SJSA1 (cell line): ENCODE measurements around the gene ETV1. TPM values are rescaled to one million over a fixed set of nuclear protein-coding genes. Genes with fewer than 3 reads are reported as not detected.
A peak's percentile ranks its signal among the peaks of the same experiment; 100 is the strongest.

Source experiments
- DNase-seq, 2 experiments: peaks; one replicate each; pipeline ENCODE4 v3.0.0-alpha.2; 2015 to 2020; ENCODE audit warnings: low spot score in 2 of 2, low read depth in 1 of 2
- H3K27ac ChIP-seq: fragments of 250-450 bp; sonication (Bioruptor Pico); 2 replicates; pipeline ENCODE4 v1.5.1; 2020; ENCODE audit warnings: mild to moderate bottlenecking, moderate library complexity
- H3K27me3 ChIP-seq: fragments of 250-450 bp; sonication (Bioruptor Pico); replicated peaks from 2 replicates; pipeline ENCODE4 v1.5.1; 2020; ENCODE audit warnings: mild to moderate bottlenecking, moderate library complexity
- H3K36me3 ChIP-seq: fragments of 250-450 bp; sonication (Bioruptor Pico); 2 replicates; pipeline ENCODE4 v1.5.1; 2020; ENCODE audit warnings: mild to moderate bottlenecking
- H3K4me1 ChIP-seq: fragments of 250-450 bp; sonication (Bioruptor Pico); replicated peaks from 2 replicates; pipeline ENCODE4 v1.6.1; 2021; ENCODE audit warnings: mild to moderate bottlenecking
- H3K4me3 ChIP-seq: fragments of 250-450 bp; sonication (Bioruptor Pico); 2 replicates; pipeline ENCODE4 v1.5.1; 2020; ENCODE audit warnings: mild to moderate bottlenecking
- H3K9me3 ChIP-seq: fragments of 250-450 bp; sonication (Bioruptor Pico); replicated peaks from 2 replicates; pipeline ENCODE4 v1.5.1; 2020; ENCODE audit warnings: mild to moderate bottlenecking
- total RNA-seq: library from RNA; depleted of rRNA; stranded (reverse); fragments of >200 nt; shearing (Covaris generic); gene quantifications from 2 replicates; pipeline ENCODE4 v1.2.3, GENCODE V29; 2014

Gene ETV1
- total RNA-seq, 1 experiment from 2014 or later: 4.7 TPM

DNA sequence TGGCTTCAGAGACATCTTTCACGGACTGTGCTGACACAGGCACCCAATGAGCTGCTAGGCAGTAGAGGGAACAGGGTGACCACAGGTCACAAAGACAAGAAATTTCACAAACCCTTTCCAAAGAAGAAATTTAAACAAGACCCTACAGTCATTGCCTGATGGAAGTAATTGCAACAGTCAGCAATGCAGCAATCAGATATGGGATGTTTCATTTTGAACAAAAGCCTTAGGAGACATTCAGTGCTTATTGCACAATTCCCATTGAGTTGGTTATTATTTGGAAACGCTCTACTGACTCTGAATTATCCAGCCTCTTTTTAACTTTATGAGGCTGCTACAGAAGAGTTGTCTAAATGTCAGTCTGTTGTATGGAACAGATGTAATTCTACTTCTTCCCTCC, 85.5 kb downstream of the ETV1 start:
- Histone ChIP-seq H3K4me1 (no peaks in the 10 kb centered on the region), H3K27ac (no peak overlapping the region), H3K4me3 (no peak overlapping the region), H3K36me3 (no peaks in the 10 kb centered on the region), H3K9me3 (no peaks in the 10 kb centered on the region), H3K27me3 (no peaks in the 10 kb centered on the region)
- no peak for DNase-seq

DNA sequence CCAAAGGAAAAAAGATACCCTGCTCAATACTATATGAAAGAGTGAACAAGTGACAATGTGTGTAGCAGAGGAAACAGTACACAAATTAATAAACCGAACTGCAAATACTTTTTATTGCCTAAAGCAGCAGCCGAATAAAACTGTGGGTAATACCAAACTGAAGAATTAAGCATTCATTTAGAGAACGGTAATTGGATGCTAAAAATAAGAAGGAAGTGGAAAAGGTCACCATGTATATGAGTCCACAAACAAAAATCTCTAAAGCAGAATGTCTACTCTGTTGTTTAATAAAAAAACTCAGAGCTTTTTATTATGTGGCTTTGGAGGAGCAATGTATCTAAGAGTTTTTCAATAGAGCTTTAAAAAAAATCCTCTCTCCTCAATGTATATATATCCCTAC, 87.9 kb downstream of the ETV1 start:
- no peak for DNase-seq

DNA sequence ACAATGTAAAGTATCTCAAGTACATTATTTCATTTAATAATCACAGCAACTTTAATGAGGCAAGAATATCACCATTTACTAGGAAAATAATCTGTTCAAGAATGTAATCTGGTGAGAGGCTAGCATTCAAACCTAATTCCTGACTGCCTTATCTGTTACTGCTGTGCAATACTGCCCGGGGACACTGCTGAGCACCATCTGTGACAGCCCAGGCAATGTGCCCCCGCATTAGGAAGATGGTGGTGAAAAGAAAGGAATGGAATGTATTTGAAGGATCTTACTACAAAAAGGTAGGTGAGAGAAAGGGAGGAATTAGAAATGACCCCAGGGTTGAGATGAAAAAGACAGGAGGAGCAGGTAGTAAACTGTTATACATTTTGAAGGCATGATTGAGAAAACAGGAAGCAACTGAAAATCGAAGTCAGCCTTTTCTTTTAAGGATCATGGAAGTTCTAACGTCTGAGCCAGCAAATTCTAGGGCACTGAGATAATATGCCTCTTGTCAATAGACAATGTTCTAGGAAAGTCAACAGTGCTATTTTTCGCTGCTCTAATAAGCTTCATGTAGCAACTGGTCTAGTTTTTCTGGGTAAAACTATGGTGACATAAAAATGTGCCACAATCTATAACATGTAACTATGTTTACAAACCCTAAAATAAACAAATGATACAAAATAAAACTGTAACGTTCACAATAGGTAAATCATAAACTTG, 90.4 kb downstream of the ETV1 start:
- H3K36me3 ChIP-seq: no peaks in the 10 kb centered on the region
- no peaks in the 10 kb centered on the region for H3K4me1 ChIP-seq
- no peaks in the 10 kb centered on the region for H3K9me3 ChIP-seq
- DNase-seq: no peak
- no peaks in the 10 kb centered on the region for H3K27me3 ChIP-seq
- H3K4me3 ChIP-seq: no peak overlapping the region
- H3K27ac ChIP-seq: no peak overlapping the region

More for the DNA sequence above, 87.9 kb downstream of the ETV1 start:
- H3K36me3 ChIP-seq: no peaks in the 10 kb centered on the region
- H3K4me3 ChIP-seq: no peak overlapping the region
- H3K4me1 ChIP-seq: no peaks in the 10 kb centered on the region
- no peaks in the 10 kb centered on the region for H3K27me3 ChIP-seq
- no peak overlapping the region for H3K27ac ChIP-seq
- H3K9me3 ChIP-seq: no peaks in the 10 kb centered on the region

DNA sequence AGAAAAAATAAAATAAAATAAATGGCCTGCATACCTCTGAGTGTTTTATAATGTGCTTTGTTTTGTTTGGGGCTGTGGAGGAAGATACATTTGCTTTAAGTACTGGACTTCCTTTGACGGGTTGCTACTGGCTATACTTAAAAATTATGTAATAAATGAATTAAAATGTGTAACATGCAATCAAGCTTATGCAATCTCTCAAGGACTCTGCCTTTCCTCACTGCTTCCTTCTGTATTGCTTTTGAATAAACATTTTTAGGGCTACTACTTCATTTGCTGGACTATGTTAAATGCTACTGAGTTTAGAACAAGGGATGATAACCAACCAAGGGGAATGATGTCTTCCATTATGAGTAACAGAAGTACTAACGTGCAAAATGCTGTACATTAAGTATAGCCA, 91.6 kb downstream of the ETV1 start:
- no peak overlapping the region for H3K27ac ChIP-seq
- no peaks in the 10 kb centered on the region for H3K9me3 ChIP-seq
- H3K27me3 ChIP-seq: no peaks in the 10 kb centered on the region
- no peak for DNase-seq
- no peak overlapping the region for H3K4me3 ChIP-seq
- H3K4me1 ChIP-seq: no peaks in the 10 kb centered on the region
- no peaks in the 10 kb centered on the region for H3K36me3 ChIP-seq

DNA sequence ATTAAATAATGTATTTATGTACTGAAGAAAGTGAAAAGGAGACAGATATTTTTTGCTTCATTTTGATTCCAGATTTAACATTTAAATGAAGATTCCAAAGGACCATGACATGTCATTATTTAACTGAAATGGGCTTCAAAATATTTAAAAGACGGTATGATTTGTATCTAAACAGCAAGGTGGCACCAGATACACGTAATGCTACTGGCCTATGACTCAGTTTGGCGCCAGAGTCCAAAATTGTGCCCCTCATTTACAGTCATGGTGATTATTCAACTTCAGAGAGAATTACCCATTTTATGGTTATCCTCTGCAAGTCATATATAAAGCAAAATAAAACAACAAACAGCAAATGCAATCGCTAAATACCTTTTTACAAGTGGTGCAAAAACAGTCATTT, 94.5 kb downstream of the ETV1 start:
- no peak for DNase-seq
- H3K27me3 ChIP-seq: no peaks in the 10 kb centered on the region
- H3K9me3 ChIP-seq: no peaks in the 10 kb centered on the region
- H3K4me3 ChIP-seq: no peak overlapping the region
- no peak overlapping the region for H3K27ac ChIP-seq
- H3K4me1 ChIP-seq: no peaks in the 10 kb centered on the region
- H3K36me3 ChIP-seq: no peaks in the 10 kb centered on the region

DNA sequence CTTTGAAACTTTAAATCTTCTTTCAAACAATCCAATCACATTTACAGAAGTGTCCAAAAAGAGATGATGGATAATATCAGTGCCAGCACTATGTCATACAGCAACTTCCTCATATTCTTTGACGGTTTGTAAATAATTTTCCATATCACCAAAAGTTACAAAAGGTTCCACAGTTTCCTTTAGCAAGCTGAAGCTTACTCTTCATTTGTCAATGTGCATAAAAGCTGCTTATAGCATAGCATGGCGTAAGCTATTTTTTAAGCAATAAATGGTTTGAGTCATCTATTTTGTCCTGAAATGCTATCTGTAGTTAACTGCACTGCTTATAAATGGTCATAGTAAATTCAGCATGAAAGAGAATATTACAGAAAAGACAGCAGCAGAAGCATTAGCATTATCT, 95.1 kb downstream of the ETV1 start:
- Histone ChIP-seq H3K9me3 (no peaks in the 10 kb centered on the region), H3K4me3 (no peak overlapping the region), H3K27ac (no peak overlapping the region), H3K27me3 (no peaks in the 10 kb centered on the region), H3K4me1 (no peaks in the 10 kb centered on the region), H3K36me3 (no peaks in the 10 kb centered on the region)
- no peak for DNase-seq

DNA sequence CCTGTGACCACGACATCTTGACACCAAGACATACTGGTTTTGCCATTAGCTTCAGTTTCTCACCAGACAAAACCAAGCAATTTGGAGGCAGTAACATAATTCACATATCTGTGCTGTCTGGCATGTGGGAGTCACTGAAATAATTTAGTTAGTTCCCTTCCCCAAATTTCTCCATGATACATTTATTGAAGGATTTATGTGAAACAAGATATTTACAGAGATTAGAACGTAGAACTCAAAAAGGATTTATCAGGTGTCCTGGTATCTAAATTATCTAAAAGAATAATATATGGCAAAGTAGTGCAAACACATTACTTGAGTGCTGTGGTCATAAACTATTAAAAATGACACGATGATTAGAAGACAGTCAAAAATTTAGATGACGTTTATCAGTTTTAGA, 98.7 kb downstream of the ETV1 start:
- H3K9me3 ChIP-seq: no peaks in the 10 kb centered on the region
- no peaks in the 10 kb centered on the region for H3K27me3 ChIP-seq
- no peak overlapping the region for H3K27ac ChIP-seq
- H3K4me3 ChIP-seq: no peak overlapping the region
- DNase-seq: no peak
- no peaks in the 10 kb centered on the region for H3K36me3 ChIP-seq
- H3K4me1 ChIP-seq: no peaks in the 10 kb centered on the region

DNA sequence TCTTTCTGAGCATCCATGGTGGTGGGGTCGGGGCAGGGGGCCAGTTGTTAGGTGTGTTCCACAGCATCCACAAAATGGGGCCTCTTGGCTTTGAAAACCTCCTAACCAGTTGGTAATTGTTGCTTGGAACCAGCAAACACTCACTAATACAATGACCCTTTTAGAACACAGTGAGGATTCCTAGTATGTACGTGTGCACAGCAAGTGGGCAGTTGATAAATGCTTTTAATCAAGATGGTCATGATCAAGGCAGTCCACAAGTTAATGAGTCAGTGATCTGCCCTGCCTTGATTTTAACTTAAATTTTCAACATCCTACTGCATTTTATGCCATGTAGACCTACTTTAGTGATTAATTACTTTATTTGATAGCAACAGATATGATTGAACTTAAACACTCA, 103.1 kb downstream of the ETV1 start:
- no peaks in the 10 kb centered on the region for H3K4me1 ChIP-seq
- H3K27me3 ChIP-seq: no peaks in the 10 kb centered on the region
- no peak for DNase-seq
- no peak overlapping the region for H3K27ac ChIP-seq
- H3K36me3 ChIP-seq: no peaks in the 10 kb centered on the region
- no peak overlapping the region for H3K4me3 ChIP-seq
- H3K9me3 ChIP-seq: no peaks in the 10 kb centered on the region

DNA sequence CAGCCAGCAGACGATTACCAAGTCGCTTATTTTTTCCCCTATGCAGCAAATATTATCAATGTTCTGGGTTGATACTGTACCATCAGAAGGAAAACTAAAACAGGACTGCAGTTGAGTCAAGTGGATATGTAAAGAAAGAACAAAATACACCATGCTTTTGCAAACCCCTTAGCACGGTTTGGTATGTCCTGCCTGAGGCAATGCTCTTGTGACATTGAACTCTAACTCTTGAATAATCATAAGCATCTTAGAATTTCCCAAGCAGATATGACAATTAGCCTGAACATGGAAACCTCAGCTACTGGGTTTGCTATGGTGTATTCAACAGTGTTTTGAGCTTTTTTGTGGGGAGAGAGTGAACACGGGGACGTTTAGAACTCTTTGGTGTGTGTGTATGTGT, 107.4 kb downstream of the ETV1 start:
- no peak for DNase-seq
- H3K4me3 ChIP-seq: no peak overlapping the region
- H3K9me3 ChIP-seq: no peaks in the 10 kb centered on the region
- peaks cover 10% of the 10 kb centered on the region; the same call in 1 of the 2 replicates for H3K4me1 ChIP-seq
- no peaks in the 10 kb centered on the region for H3K27me3 ChIP-seq
- H3K36me3 ChIP-seq: no peaks in the 10 kb centered on the region
- no peak overlapping the region for H3K27ac ChIP-seq

DNA sequence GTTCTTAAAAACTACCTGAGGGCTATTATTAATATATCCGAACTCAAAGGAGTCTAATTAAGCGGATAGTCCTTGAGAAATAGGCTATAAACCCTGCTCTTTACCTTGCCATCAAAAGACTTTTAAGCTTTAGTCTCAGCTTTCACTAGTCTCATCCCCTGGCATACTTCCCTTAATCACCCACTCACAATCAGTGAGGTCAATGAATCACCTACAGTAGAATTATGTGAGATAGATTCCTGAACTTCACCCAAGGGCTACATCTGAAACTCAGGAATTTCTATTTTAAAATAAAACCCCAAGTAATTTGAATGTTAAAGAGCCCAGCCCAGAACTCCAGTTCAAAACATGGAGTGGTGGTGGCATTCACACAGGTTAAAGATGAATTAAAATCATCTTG, 108.7 kb downstream of the ETV1 start:
- Histone ChIP-seq H3K9me3 (no peaks in the 10 kb centered on the region), H3K4me3 (no peak overlapping the region), H3K27ac (no peak overlapping the region), H3K36me3 (no peaks in the 10 kb centered on the region), H3K27me3 (no peaks in the 10 kb centered on the region), H3K4me1 (peaks cover 10% of the 10 kb centered on the region; the same call in 1 of the 2 replicates)
- no peak for DNase-seq

DNA sequence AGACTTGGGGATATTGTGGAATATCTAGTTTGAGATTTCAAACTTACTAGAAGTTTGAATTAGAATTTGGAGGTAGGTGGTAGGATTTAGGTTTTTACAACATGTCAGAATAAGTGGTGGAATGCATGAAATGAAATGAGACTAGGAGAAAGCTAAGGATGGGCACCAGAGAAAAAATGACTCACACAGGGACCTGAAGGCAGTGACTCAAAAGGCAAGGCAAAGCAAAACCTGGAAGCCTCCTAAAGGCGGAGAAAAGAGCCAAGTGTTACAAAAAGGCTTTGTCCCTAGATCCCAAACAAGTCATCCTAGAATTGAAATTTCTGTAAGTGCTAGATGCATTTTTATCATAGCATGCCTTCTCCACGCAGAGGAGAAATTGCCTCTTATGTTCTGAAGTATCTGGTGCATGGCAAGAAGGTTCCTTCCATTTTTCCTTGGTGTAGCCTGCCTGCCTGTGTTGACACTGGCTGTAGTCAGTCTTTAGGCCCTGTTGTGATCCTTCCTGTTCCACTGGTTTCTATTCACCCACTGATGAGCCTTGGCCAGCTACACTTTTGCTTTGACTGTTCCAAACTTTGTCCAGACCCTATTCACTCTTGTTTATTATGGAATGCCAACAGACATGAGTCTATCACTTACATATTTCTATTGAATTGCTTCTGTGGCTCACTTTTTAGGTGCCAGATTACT, 109.3 kb downstream of the ETV1 start:
- Histone ChIP-seq H3K36me3 (no peaks in the 10 kb centered on the region), H3K27me3 (no peaks in the 10 kb centered on the region), H3K4me1 (peaks cover 10% of the 10 kb centered on the region; the same call in 1 of the 2 replicates), H3K4me3 (no peak overlapping the region), H3K27ac (no peak overlapping the region), H3K9me3 (no peaks in the 10 kb centered on the region)
- DNase-seq: peak in 1 of 2 experiments; percentile 1

DNA sequence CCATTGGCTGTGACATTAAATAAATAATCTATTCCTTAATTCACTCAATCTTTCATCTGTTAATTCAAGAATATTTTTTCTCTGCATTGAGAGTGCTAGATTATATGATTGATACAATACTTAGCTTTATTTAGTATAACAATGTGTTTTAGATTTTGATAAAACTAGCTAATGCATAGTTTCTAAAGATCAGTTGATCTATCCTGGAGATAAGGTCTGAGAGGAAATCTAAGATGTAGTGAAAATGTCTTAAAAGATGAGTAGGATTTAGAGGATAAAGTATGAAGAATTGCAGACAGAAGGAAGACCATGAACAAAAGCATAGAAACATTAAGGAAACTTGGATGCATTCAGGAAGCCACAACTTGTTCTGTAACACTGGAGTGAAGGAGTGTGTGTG, 110.3 kb downstream of the ETV1 start:
- Histone ChIP-seq H3K4me3 (no peak overlapping the region), H3K27ac (no peak overlapping the region), H3K9me3 (no peaks in the 10 kb centered on the region), H3K36me3 (no peaks in the 10 kb centered on the region), H3K4me1 (peaks cover 10% of the 10 kb centered on the region; the same call in 1 of the 2 replicates), H3K27me3 (no peaks in the 10 kb centered on the region)
- DNase-seq: no peak

DNA sequence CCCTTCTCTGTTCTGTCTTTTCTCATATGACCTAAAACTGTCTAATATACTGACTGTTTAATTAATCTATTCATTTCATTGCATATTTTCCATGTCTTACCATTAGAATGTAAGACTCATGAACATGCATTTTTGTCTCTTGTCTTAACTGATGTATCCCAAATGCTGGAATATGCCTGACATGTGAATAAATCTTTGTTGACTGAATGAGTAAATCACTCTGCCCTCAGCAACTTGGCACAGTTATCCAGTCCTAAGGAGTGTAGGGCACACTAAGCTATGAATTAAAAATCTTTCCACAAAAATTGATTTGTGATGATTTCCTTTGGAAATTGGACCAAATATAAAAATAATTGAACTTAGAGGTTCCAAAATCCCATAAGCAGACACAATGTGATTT, 111.3 kb downstream of the ETV1 start:
- no peak overlapping the region for H3K4me3 ChIP-seq
- DNase-seq: no peak
- H3K27ac ChIP-seq: no peak overlapping the region
- no peaks in the 10 kb centered on the region for H3K9me3 ChIP-seq
- H3K36me3 ChIP-seq: no peaks in the 10 kb centered on the region
- H3K27me3 ChIP-seq: no peaks in the 10 kb centered on the region
- peaks cover 10% of the 10 kb centered on the region; the same call in 1 of the 2 replicates for H3K4me1 ChIP-seq

DNA sequence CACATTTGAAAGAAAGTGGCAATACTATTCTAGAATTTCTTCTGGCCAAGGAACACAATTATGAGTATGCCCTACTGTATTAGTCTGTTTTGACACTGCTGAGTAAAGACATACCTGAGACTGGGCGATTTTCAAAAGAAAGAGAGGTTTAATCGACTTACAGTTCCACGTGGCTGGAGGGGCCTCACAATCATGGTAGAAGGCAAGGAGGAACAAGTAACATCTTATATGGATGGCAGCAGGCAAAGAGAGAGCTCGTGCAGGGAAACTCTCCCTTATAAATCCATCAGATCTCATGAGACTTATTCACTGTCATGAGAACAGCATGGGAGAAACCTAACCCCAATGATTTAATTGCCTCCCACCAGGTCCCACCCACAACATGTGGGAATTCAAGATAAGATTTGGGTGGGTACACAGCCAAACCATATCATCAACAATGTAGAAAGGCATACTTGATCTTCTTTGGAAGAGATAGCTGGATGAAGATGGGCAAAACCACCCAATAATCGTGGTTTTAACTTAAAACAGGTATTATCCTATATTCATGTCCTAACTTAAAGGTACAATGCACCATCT, 113.9 kb downstream of the ETV1 start:
- Histone ChIP-seq H3K9me3 (no peaks in the 10 kb centered on the region), H3K27me3 (no peaks in the 10 kb centered on the region), H3K27ac (no peak overlapping the region), H3K4me1 (peaks cover 9% of the 10 kb centered on the region; the same call in 1 of the 2 replicates), H3K36me3 (no peaks in the 10 kb centered on the region), H3K4me3 (no peak overlapping the region)
- DNase-seq: no peak
